Measurements from ENCODE around the gene CRTC2.

CRTC2 gene

DNA sequence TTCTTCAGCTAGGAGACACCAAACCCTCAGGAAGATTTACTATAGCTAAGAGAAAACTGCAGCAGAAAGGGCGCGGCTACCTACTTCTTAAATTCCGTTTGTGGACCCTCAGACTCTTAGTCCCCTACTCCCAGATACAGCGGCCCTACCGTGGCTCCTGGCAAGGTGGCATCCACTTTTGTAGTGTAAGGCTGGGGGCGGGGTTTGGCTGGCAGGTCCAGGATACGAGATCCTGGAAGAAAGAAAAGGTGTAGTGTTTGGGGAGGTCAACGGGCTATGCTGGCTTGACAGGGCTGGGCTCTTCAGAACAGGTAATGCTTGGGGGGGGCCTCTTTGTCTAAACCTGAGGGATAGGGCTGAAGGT lies 9.6 kb upstream of the CRTC2 start:
- Histone ChIP-seq H3K36me3 (ENCODE audit: control insufficient read depth in 4 of 4, insufficient read depth in 4 of 4, low read length in 3 of 4) (peaks cover 0 to 15% (median 6%) of the 10 kb centered on the region in 4 experiments), H3K4me1 (ENCODE audit: control extremely low read depth in 1 of 4, control insufficient read depth in 4 of 4, insufficient read depth in 4 of 4, low read length in 3 of 4) (peaks cover 4 to 59% (median 46%) of the 10 kb centered on the region in 4 experiments), H3K27me3 (replicated peaks in 2 of 5; ENCODE audit: control insufficient read depth in 4 of 5, insufficient read depth in 5 of 5, low read length in 4 of 5) (no peaks in the 10 kb centered on the region), H3K27ac (ENCODE audit: insufficient read depth in 1 of 2, low read depth in 1 of 2, low read length in 2 of 2, poor library complexity in 1 of 2, severe bottlenecking in 2 of 2) (peak overlapping the region; percentile 46 to 91), H3K9me3 (ENCODE audit: control extremely low read depth in 1 of 5, control insufficient read depth in 4 of 5, insufficient read depth in 2 of 5, low read depth in 1 of 5, low read length in 4 of 5) (no peaks in the 10 kb centered on the region), H3K4me3 (ENCODE audit: control insufficient read depth in 1 of 7, extremely low read depth in 1 of 7, insufficient read depth in 4 of 7, low read depth in 2 of 7, low read length in 6 of 7) (peak overlapping the region; percentile 81 to 97 (median 86))
- no peak for DNase-seq
- CTCF ChIA-PET, result interaction anchor here (0.8 to 5.1 kb wide), 9 partner anchors 9 to 188 kb away, joined by 3 to 47 read pairs (median 6); partner anchors contain the start of genes CRTC2, DENND4B, JTB and RAB13
- 0% methylated on average over 2 of the region's 8 CpGs for WGBS (ENCODE audit: insufficient coverage)
- POLR2A ChIA-PET, result interaction anchor here (0.7 to 3.3 kb wide), 8 partner anchors 9 to 82 kb away, joined by 3 to 25 read pairs (median 7); partner anchors contain the start of genes CRTC2, DENND4B, JTB and RPS27

DNA sequence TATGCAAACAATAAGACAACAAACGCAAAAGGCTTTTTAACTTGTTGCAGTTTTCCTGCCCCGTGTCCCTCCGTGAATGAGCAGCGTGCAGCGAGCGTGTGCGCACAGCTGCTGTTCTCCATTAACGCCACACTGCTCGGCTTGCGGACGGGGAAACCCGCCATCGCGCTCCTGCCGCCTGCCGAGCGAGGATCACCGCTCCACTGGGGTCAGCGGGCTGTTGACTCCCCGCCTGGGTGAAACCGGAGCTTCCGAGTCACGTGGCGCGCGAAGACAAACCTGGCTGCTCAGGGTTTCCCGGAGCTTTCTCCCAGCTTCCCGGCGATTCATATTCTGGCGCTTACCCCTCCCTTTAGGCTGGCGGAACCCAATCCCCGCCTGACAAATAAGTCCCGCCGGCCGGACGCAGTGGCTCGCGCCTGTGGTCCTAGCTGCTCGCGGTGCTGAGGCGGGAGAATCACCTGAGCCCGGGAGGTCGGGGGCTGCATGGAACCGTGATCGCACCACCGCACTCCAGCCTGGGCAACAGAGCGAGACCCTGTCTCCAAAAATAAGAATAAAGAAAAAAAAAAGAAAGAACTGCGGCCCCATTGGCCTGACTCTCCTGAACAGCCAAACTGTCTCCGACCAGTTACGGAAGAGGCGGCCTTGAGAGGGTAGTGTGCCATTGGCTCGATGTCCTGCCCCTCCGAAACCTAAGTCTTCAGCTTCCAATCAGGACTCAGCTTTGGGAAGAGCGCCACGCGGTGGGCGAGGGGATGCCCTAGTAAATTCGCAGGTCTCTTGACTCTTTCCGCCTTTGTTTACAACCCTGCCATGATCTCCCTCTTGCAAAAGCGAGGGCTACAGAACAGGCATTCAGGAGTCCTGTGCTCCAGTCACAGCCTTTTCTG lies 8.9 kb upstream of the CRTC2 start, which contains the start of gene CREB3L4:
CREB3L4 (plus strand) TSS at position 796 of the 893 bp plus-strand sequence. CDS start 624 bp downstream, outside the sequence.
- Histone ChIP-seq H3K4me3 (ENCODE audit: control insufficient read depth in 1 of 7, extremely low read depth in 1 of 7, insufficient read depth in 4 of 7, low read depth in 2 of 7, low read length in 6 of 7) (peak within 1 kb of the TSS; percentile 81 to 97 (median 86)), H3K4me1 (ENCODE audit: control extremely low read depth in 1 of 4, control insufficient read depth in 4 of 4, insufficient read depth in 4 of 4, low read length in 3 of 4) (peaks cover 4 to 61% (median 49%) of the 10 kb centered on the region in 4 experiments), H3K9me3 (ENCODE audit: control extremely low read depth in 1 of 5, control insufficient read depth in 4 of 5, insufficient read depth in 2 of 5, low read depth in 1 of 5, low read length in 4 of 5) (no peaks in the 10 kb centered on the region), H3K27ac (ENCODE audit: insufficient read depth in 1 of 2, low read depth in 1 of 2, low read length in 2 of 2, poor library complexity in 1 of 2, severe bottlenecking in 2 of 2) (peak within 1 kb of the TSS; percentile 75 to 91), H3K27me3 (replicated peaks in 2 of 5; ENCODE audit: control insufficient read depth in 4 of 5, insufficient read depth in 5 of 5, low read length in 4 of 5) (no peaks in the 10 kb centered on the region), H3K36me3 (ENCODE audit: control insufficient read depth in 4 of 4, insufficient read depth in 4 of 4, low read length in 3 of 4) (peaks cover 0 to 9% (median 2%) of the 10 kb centered on the region in 4 experiments)
- DNase-seq, result peak; percentile 97 to 99 (median 99)
- POLR2A ChIA-PET, result interaction anchor here (0.6 to 3.3 kb wide), 11 partner anchors 9 to 160 kb away, joined by 3 to 25 read pairs (median 7); partner anchors contain the start of genes CRTC2, DENND4B, GATAD2B and JTB
- CTCF ChIA-PET, result interaction anchor here (0.8 to 5.1 kb wide), 10 partner anchors 9 to 187 kb away, joined by 3 to 47 read pairs (median 6); partner anchors contain the start of genes CRTC2, DENND4B, JTB and RAB13
- under 1% methylated on average over 57 of the region's 60 CpGs for WGBS (ENCODE audit: insufficient coverage)

DNA sequence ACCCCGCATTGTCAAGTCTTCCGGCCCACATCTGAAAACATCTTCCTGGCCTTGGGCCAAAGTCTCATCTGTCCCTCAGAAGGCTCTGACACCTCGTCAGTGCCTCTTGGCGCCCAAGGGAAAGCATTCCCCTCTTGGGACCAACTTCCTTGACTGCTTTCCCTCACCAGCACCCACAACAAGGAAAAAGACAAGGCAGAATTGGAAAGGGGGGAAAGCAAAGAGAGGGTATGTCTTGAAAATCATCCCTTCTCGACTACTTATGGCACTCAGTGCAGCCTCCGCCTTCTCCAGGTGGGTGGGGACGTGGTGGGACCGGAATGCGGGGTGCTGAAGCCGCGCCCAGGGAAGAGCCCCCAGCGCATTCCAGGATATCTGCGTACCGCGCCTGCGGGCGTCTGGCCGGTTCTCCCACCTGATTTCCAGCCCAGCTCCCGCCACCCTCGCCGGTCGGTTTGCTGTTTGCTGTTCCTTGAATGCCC lies 5.5 kb upstream of the CRTC2 start:
- no peak for DNase-seq
- H3K9me3 ChIP-seq (ENCODE audit: control extremely low read depth in 1 of 5, control insufficient read depth in 4 of 5, insufficient read depth in 2 of 5, low read depth in 1 of 5, low read length in 4 of 5), result no peaks in the 10 kb centered on the region
- POLR2A ChIA-PET, result interaction anchor here (1.0 to 3.8 kb wide), 4 partner anchors 18 to 41 kb away, joined by 4 to 17 read pairs (median 6); partner anchors contain the start of genes DENND4B, GATAD2B, RAB13 and RPS27
- CTCF ChIA-PET, result interaction anchor here (1.3 to 3.2 kb wide), 4 partner anchors 8 to 22 kb away, joined by 4 to 15 read pairs (median 10); partner anchors contain the start of genes DENND4B, JTB and RAB13
- no peaks in the 10 kb centered on the region for H3K27me3 ChIP-seq (replicated peaks in 2 of 5; ENCODE audit: control insufficient read depth in 4 of 5, insufficient read depth in 5 of 5, low read length in 4 of 5)
- peak overlapping the region; percentile 70 to 88 for H3K27ac ChIP-seq (ENCODE audit: insufficient read depth in 1 of 2, low read depth in 1 of 2, low read length in 2 of 2, poor library complexity in 1 of 2, severe bottlenecking in 2 of 2)
- peaks cover 13 to 69% (median 54%) of the 10 kb centered on the region in 4 experiments for H3K4me1 ChIP-seq (ENCODE audit: control extremely low read depth in 1 of 4, control insufficient read depth in 4 of 4, insufficient read depth in 4 of 4, low read length in 3 of 4)
- peak overlapping the region; percentile 49 to 97 (median 87) for H3K4me3 ChIP-seq (ENCODE audit: control insufficient read depth in 1 of 7, extremely low read depth in 1 of 7, insufficient read depth in 4 of 7, low read depth in 2 of 7, low read length in 6 of 7)
- H3K36me3 ChIP-seq (ENCODE audit: control insufficient read depth in 4 of 4, insufficient read depth in 4 of 4, low read length in 3 of 4), result peaks cover 0 to 29% (median 18%) of the 10 kb centered on the region in 4 experiments
- WGBS (ENCODE audit: insufficient coverage), result 0% methylated on average over 19 of the region's 22 CpGs

DNA sequence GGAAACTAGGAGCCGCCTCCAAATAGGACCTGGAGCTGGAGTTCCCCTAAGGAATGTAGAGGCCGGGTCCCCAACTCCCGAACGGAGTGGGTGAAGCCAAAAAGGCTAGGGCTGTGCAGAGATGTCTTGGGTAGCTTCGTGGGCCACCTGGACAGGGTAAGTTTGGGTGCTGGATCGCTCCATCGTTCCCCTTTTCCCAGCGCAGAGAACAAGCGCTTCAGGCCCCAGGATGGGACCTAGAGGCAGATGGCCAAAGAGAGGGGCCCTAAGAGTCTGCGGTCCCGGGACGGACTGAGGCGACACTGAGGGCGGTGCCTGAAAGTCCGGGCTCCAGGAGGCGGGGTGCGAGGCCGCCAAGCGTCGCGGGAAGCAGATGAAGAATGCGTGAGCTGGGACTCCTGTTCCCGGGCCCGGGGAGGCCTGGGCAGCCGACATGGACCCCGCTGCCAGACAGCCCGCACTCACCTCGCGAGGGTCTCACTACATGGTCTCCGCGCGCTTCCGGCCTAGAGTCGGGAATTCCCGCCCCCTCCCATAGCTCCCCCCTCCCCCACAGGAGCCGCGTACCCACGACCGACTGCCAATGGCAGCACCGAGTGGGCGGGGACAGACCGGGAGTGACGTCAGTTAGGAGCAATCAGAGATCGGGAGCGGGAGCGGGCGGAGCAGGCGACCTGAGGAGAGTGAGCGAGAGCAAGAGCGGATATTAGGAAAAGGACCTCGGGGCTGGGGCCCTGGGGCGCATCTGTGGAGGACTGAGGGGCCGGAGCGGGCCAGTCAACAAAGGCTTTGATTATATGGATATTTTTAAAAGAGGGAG lies 4.8 kb upstream of the CRTC2 start, which contains the start of gene SLC39A1:
SLC39A1 (minus strand) TSS at position 508 of the 820 bp plus-strand sequence. CDS start 822 bp downstream, outside the sequence.
- H3K36me3 ChIP-seq (ENCODE audit: control insufficient read depth in 4 of 4, insufficient read depth in 4 of 4, low read length in 3 of 4), result peaks cover 0 to 29% (median 18%) of the 10 kb centered on the region in 4 experiments
- H3K27me3 ChIP-seq (replicated peaks in 2 of 5; ENCODE audit: control insufficient read depth in 4 of 5, insufficient read depth in 5 of 5, low read length in 4 of 5), result no peaks in the 10 kb centered on the region
- POLR2A ChIA-PET, result interaction anchor here (0.9 to 3.8 kb wide), 5 partner anchors 9 to 40 kb away, joined by 3 to 17 read pairs (median 5); partner anchors contain the start of genes DENND4B, GATAD2B, RAB13 and RPS27
- no peaks in the 10 kb centered on the region for H3K9me3 ChIP-seq (ENCODE audit: control extremely low read depth in 1 of 5, control insufficient read depth in 4 of 5, insufficient read depth in 2 of 5, low read depth in 1 of 5, low read length in 4 of 5)
- DNase-seq, result peak; percentile 93
- peak within 1 kb of the TSS; percentile 70 to 88 for H3K27ac ChIP-seq (ENCODE audit: insufficient read depth in 1 of 2, low read depth in 1 of 2, low read length in 2 of 2, poor library complexity in 1 of 2, severe bottlenecking in 2 of 2)
- under 1% methylated on average over 45 of the region's 54 CpGs for WGBS (ENCODE audit: insufficient coverage)
- H3K4me1 ChIP-seq (ENCODE audit: control extremely low read depth in 1 of 4, control insufficient read depth in 4 of 4, insufficient read depth in 4 of 4, low read length in 3 of 4), result peaks cover 13 to 66% (median 51%) of the 10 kb centered on the region in 4 experiments
- CTCF ChIA-PET, result interaction anchor here (0.6 to 3.2 kb wide), 7 partner anchors 9 to 396 kb away, joined by 3 to 15 read pairs (median 4); partner anchors contain the start of genes DENND4B, JTB and RAB13
- H3K4me3 ChIP-seq (ENCODE audit: control insufficient read depth in 1 of 7, extremely low read depth in 1 of 7, insufficient read depth in 4 of 7, low read depth in 2 of 7, low read length in 6 of 7), result peak within 1 kb of the TSS; percentile 49 to 97 (median 87)

DNA sequence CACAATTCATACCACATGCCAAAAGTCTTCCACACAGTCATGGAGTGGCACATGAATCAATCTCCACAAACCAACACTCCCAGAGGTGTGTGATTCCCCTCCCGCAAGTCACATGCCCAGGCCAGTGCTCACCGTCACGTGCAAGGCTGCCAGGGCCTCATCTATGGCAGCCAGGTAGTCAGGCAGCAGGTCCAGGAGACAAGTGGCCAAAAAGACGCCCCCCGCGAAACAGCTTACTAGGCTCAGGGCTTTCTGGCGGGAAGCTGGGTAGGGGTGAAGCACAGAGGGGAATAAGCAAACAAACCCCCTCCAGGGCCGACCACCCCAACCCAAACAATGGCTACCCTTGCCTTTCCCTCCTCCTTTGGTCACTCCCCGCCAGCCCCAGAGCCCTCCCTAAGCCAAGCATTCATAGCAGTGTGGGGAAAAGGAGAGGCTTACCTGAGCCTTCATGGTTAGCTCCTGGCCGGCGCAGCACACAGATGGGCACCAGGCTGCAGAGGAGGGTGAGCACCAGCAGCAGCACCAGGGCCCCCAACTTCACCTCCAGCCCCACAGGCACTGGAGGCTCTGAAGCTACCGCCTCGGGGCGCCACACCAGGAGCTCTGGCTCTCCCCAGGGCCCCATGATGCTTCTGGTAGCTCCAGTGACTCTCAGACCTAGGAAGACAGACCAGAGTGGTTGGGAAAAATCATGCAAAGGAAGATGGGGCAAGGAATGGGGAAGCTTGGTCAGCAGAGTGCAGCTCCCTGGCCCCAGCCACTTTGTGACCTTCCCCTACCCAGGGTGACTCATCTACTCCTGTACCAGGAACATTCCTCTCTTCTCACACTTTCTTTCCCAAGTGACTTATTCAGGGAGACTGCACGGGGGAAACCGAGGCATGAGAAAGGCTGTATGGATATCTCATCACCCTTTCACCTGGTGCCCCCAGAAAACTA lies 3.9 kb upstream of the CRTC2 start:
- CTCF ChIA-PET, result interaction anchor here (1.2 to 3.2 kb wide), 7 partner anchors 10 to 395 kb away, joined by 3 to 15 read pairs (median 5); partner anchors contain the start of genes DENND4B, JTB and RAB13
- Histone ChIP-seq H3K27ac (ENCODE audit: insufficient read depth in 1 of 2, low read depth in 1 of 2, low read length in 2 of 2, poor library complexity in 1 of 2, severe bottlenecking in 2 of 2) (peak overlapping the region; percentile 70 to 88), H3K4me1 (ENCODE audit: control extremely low read depth in 1 of 4, control insufficient read depth in 4 of 4, insufficient read depth in 4 of 4, low read length in 3 of 4) (peaks cover 15 to 64% (median 51%) of the 10 kb centered on the region in 4 experiments), H3K9me3 (ENCODE audit: control extremely low read depth in 1 of 5, control insufficient read depth in 4 of 5, insufficient read depth in 2 of 5, low read depth in 1 of 5, low read length in 4 of 5) (no peaks in the 10 kb centered on the region), H3K4me3 (ENCODE audit: control insufficient read depth in 1 of 7, extremely low read depth in 1 of 7, insufficient read depth in 4 of 7, low read depth in 2 of 7, low read length in 6 of 7) (peak overlapping the region; percentile 49 to 97 (median 87)), H3K36me3 (ENCODE audit: control insufficient read depth in 4 of 4, insufficient read depth in 4 of 4, low read length in 3 of 4) (peaks cover 0 to 29% (median 18%) of the 10 kb centered on the region in 4 experiments), H3K27me3 (replicated peaks in 2 of 5; ENCODE audit: control insufficient read depth in 4 of 5, insufficient read depth in 5 of 5, low read length in 4 of 5) (no peaks in the 10 kb centered on the region)
- 51% methylated on average over 9 of the region's 16 CpGs for WGBS (ENCODE audit: insufficient coverage)
- DNase-seq, result no peak
- POLR2A ChIA-PET, result interaction anchor here (0.9 to 3.8 kb wide), 5 partner anchors 10 to 67 kb away, joined by 3 to 17 read pairs (median 4); partner anchors contain the start of genes DENND4B, GATAD2B and RAB13
